ENCODE data around the gene SLC9A4.

SLC9A4 gene

GRCh38 chr2:102435741-102436140, 37.3 kb upstream of the SLC9A4 start:
- Histone ChIP-seq H3K36me3 (ENCODE audit: low read length) (no peaks in the 10 kb centered on the region), H3K9me2 (replicated peaks; ENCODE audit: insufficient read depth, low read length) (no peaks in the 10 kb centered on the region), H3K4me2 (ENCODE audit: low read depth, low read length, poor library complexity, severe bottlenecking) (no peak overlapping the region), H3F3A (ENCODE audit: insufficient read depth) (no peaks in the 10 kb centered on the region), H2AFZ (ENCODE audit: low read depth, low read length, severe bottlenecking) (no peak overlapping the region), H3K9ac (ENCODE audit: low read length) (no peak overlapping the region), H3K79me2 (ENCODE audit: insufficient read depth, low read length) (no peaks in the 10 kb centered on the region), H3K9me3 (ENCODE audit: insufficient read depth, low read length) (no peaks in the 10 kb centered on the region), H3K27me3 (ENCODE audit: low read length) (no peaks in the 10 kb centered on the region), H3K27ac (ENCODE audit: low read depth, low read length) (no peak overlapping the region), H3K4me3 (ENCODE audit: insufficient read depth, low read length, poor library complexity, severe bottlenecking) (no peak overlapping the region), H4K20me1 (ENCODE audit: low read depth, low read length) (no peaks in the 10 kb centered on the region)
- TF ChIP-seq, protein P1, sequence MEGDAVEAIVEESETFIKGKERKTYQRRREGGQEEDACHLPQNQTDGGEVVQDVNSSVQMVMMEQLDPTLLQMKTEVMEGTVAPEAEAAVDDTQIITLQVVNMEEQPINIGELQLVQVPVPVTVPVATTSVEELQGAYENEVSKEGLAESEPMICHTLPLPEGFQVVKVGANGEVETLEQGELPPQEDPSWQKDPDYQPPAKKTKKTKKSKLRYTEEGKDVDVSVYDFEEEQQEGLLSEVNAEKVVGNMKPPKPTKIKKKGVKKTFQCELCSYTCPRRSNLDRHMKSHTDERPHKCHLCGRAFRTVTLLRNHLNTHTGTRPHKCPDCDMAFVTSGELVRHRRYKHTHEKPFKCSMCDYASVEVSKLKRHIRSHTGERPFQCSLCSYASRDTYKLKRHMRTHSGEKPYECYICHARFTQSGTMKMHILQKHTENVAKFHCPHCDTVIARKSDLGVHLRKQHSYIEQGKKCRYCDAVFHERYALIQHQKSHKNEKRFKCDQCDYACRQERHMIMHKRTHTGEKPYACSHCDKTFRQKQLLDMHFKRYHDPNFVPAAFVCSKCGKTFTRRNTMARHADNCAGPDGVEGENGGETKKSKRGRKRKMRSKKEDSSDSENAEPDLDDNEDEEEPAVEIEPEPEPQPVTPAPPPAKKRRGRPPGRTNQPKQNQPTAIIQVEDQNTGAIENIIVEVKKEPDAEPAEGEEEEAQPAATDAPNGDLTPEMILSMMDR (IDR thresholded peaks at IDR 0.05; ENCODE audit: insufficient read depth, low read length, poor library complexity, severe bottlenecking) = no peak
- TF ChIP-seq EZH2phosphoT487 (conservative IDR thresholded peaks at IDR 0.05; ENCODE audit: low read length) = no peak

DNA sequence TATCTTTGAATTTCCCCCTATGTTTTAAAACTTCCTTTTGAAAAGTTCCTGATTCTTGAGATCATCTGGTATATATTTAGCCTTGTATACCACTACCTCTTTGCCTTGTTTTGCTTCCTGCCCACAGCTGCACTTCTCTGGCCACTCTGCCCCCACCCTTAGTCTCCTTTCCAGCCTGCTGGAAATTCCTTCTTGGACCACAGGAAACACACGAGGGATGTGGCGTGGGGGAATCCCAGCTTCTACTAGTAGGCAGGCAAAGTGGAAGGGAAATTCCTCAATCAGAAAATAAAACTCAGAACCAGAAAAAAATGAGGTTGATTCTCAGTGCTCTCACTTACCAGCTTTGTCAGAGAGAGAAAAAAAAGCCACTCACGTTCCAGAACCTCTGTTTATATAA, 36.7 kb upstream of the SLC9A4 start:
- Histone ChIP-seq H3K9me3 (ENCODE audit: insufficient read depth, low read length) (no peaks in the 10 kb centered on the region), H3K9ac (ENCODE audit: low read length) (no peak overlapping the region), H3K79me2 (ENCODE audit: insufficient read depth, low read length) (no peaks in the 10 kb centered on the region), H3K9me2 (replicated peaks; ENCODE audit: insufficient read depth, low read length) (no peaks in the 10 kb centered on the region), H3F3A (ENCODE audit: insufficient read depth) (no peaks in the 10 kb centered on the region), H3K27me3 (ENCODE audit: low read length) (no peaks in the 10 kb centered on the region), H4K20me1 (ENCODE audit: low read depth, low read length) (no peaks in the 10 kb centered on the region), H3K36me3 (ENCODE audit: low read length) (no peaks in the 10 kb centered on the region), H3K4me2 (ENCODE audit: low read depth, low read length, poor library complexity, severe bottlenecking) (no peak overlapping the region), H3K27ac (ENCODE audit: low read depth, low read length) (no peak overlapping the region), H3K4me3 (ENCODE audit: insufficient read depth, low read length, poor library complexity, severe bottlenecking) (no peak overlapping the region), H2AFZ (ENCODE audit: low read depth, low read length, severe bottlenecking) (no peak overlapping the region)
- TF ChIP-seq, protein P1 (IDR thresholded peaks at IDR 0.05; ENCODE audit: insufficient read depth, low read length, poor library complexity, severe bottlenecking) = no peak
- TF ChIP-seq EZH2phosphoT487 (conservative IDR thresholded peaks at IDR 0.05; ENCODE audit: low read length) = no peak

DNA sequence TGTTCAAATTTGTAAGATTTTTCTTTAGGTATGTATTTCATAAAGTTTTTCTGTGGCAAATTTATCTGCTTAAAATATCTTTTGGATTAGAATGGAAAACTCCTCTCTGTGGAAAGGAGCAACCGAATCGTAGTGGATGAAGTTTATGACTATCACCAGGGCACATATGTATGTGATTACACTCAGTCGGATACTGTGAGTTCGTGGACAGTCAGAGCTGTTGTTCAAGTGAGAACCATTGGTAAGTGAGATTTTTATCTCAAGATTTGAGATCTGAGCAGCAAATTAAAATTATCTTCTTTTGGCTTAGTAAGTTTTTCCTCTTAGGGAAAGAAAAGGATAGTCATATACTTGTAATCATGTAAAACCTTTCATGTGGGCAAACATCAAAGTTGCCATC, 35.9 kb upstream of the SLC9A4 start:
- no peaks in the 10 kb centered on the region for H3K36me3 ChIP-seq (ENCODE audit: low read length)
- H3K9me2 ChIP-seq (replicated peaks; ENCODE audit: insufficient read depth, low read length) = no peaks in the 10 kb centered on the region
- no peaks in the 10 kb centered on the region for H3F3A ChIP-seq (ENCODE audit: insufficient read depth)
- H3K27ac ChIP-seq (ENCODE audit: low read depth, low read length) = no peak overlapping the region
- no peak overlapping the region for H3K9ac ChIP-seq (ENCODE audit: low read length)
- no peaks in the 10 kb centered on the region for H3K27me3 ChIP-seq (ENCODE audit: low read length)
- TF ChIP-seq, protein P1 (IDR thresholded peaks at IDR 0.05; ENCODE audit: insufficient read depth, low read length, poor library complexity, severe bottlenecking) = no peak
- no peak for TF ChIP-seq EZH2phosphoT487 (conservative IDR thresholded peaks at IDR 0.05; ENCODE audit: low read length)
- H3K4me3 ChIP-seq (ENCODE audit: insufficient read depth, low read length, poor library complexity, severe bottlenecking) = no peak overlapping the region
- no peaks in the 10 kb centered on the region for H3K9me3 ChIP-seq (ENCODE audit: insufficient read depth, low read length)
- no peak overlapping the region for H3K4me2 ChIP-seq (ENCODE audit: low read depth, low read length, poor library complexity, severe bottlenecking)
- no peak overlapping the region for H2AFZ ChIP-seq (ENCODE audit: low read depth, low read length, severe bottlenecking)
- H4K20me1 ChIP-seq (ENCODE audit: low read depth, low read length) = no peaks in the 10 kb centered on the region
- no peaks in the 10 kb centered on the region for H3K79me2 ChIP-seq (ENCODE audit: insufficient read depth, low read length)

Data from SU-DHL-6 (cell line).